NCI-H524 (cell line): ENCODE data around the gene CGNL1.

Experiments used
- DNase-seq, 2 experiments: peaks; one replicate each; lab custom pipeline; 2025; lab: John Stamatoyannopoulos, UW

CGNL1 gene

DNA sequence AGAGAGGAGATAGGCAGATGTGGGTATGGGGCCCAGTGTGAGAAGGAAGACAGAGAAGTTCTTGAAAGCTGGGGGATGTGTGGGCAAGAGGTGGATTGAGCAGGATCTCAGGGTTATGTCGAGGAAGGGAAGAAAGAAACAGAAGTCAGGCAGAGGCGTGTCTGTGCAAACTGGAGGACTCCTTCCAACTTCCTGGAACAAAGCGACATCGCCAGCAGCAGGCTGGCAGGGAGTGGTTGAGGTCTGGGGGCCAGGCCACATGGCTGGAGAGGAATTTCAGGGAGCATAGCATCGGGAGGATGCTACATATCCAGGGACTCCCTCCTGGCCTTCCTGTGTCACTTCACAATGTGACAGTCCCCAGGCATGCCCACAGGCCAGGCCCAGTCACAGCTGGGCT, 172.5 kb downstream of the CGNL1 start:
- no peak for DNase-seq

GRCh38 chr15:57549935-57550334, 173.6 kb downstream of the CGNL1 start:
- DNase-seq: no peak

DNA sequence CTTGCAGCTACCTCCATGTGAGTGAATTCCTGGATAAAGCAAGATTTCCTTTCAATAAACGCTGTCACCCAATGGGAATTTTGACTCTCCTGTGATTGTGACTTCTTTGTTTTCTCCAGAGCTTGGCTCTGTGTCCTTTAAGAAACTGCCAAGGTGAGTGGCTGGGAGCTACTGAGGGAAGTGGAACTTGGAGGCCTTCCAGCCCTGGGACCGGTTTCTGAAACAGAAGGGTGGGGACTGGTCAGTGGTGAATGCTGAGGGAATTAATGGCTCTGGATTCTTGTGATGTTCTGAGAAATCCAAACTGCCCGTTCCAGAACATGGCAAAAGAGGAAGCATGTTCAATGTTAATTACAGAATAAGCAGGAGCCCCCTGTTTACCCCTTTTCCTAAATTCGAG, 174.3 kb downstream of the CGNL1 start:
- no peak for DNase-seq

DNA sequence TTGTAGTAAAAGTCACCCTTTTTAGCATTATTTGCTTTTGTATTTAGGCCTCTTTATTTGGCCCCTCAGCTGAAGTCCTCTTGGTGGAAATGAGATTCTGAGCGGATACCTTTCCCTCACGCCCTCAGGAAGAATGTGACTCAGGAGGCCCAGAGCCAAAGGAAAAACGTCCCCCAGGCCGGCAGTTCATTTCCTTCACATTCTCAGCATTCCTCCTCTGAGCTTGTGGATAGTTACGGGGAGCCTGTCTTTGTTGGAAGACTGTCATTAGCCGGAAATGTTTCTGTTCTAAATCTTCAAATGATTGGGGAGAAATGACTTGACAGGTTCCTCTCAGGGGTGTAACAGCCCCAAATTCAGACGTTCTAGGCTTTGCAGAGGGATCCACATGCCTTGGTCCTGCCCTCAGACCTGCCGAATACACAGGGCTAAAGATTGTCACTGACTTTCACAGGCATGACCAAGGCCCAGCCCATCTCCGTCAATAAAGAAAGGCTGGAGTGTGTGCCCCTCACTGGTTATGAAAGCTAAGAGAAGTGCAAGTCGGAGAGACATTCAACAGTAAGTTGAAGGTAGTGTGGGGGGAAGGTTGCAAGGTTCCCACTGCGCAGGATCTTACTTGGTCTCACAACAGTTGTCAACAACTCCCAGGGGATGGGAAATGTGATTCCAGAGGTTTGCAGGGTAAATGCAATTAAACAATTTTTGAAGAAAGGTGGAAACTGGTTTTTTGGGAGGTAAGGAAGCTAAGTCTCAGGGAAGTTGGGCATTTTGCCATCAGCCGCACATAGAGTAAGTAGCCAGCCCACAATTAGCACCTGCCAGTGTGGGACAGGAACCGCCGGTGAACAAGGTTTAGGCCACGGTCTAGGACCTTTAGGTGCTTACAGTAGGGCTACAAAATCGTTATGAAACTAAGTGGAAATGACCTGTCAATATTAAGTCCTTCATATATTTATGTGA, 175.7 kb downstream of the CGNL1 start:
- DNase-seq: no peak

- DNase-seq: no peak
These were observed 176.5 kb downstream of the CGNL1 start for GRCh38 chr15:57552678-57553334.

DNA sequence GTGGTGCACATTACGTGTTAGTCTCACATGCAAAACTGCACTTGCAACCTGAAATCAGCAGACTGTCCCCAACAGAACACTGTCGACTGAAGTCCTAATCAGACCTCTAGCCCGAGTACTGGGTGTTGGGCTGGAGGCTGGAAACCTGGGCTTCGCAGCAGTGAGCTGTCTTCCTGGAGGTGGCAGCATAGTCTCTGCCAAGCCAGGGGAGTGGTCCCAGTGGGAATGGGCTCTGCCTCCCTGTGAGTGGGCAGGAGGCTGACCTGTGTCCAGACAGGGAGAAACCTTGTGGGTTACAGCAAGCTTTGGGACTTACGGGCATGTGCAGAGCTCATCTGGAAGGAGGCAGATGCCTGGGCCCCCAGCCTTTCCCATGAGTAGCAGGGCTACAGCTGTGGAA, 177.2 kb downstream of the CGNL1 start:
- DNase-seq: peak; percentile 76 to 81

DNA sequence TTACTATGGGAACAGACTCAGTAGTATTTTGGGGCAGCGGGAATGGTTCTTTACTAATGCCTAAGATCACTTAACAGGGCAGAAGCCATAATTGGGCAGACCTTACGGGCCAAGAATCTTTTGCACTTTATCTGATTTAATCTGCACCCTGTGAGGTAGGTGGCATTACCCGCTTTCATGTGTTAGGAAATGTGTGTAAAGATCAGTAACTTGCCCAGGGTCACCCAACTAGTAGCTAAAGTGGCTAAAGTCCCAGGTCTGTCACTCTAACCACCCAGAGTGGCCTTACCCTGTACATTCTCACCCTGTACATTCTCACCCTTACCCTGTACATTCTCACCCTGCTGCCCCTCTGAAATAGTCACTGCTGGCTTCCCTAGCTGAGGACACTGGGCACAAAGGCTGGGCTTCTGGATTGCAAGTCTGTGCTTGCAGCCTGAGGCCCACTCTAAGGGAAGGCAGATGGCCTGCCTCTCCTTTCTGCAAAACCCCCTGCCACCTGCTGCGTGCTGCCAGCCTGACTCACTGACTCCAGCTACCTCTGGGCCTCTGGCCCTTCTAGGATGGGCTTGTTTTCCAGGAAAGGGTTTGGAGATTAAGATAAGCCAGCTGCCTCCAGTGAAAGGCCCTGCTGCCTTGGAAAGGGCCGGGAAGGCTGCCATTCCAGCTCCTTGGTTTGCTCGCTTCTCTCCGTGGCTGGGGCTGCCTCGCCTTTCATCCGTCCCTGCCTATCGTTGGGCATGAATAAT, 177.9 kb downstream of the CGNL1 start:
- peak; percentile 97 to 99 for DNase-seq

GRCh38 chr15:57554812-57555179, 178.5 kb downstream of the CGNL1 start:
- no peak for DNase-seq

DNA sequence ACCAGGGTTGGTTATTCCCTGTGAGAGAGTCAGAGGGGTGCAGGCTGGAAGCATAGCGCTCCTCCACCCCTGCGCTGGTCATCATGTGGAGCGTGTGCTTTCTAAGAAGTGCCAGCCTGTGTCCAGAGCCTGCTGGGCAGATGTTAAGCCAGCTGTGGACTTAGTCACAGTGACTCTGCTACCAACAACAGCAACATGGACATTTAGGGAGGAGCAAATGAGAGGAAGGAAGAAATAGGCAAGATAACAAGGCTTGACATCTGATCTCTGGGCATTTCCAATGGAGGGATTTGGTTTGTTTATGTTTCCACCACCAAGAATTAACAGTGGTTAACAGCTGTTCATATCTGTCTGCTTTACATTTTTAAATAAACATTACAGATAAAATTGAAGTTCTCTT, 179.0 kb downstream of the CGNL1 start:
- peak in 1 of 2 experiments; percentile 77 for DNase-seq

GRCh38 chr15:57556040-57556439, 179.7 kb downstream of the CGNL1 start:
- peak; percentile 61 to 89 for DNase-seq

DNA sequence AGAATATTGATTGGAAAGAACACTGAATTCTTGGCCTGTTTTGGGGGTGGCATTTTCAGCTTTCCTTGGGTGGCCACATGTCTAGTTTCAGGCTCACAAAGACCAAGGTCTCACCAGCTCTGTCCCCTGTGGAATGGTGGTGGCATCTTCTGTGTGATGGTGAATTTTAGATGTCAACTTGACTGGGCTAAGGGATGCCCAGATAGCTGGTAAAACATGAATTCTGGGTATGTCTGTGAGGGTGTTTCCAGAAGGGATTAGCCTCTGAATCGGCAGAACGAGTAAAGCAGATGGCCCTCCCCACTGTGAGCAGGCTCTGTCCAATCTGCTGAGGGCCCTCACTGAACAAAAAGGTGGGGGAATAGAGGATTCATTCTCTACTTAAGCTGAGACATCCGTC, 181.0 kb downstream of the CGNL1 start:
- DNase-seq: peak; percentile 39 to 72

DNA sequence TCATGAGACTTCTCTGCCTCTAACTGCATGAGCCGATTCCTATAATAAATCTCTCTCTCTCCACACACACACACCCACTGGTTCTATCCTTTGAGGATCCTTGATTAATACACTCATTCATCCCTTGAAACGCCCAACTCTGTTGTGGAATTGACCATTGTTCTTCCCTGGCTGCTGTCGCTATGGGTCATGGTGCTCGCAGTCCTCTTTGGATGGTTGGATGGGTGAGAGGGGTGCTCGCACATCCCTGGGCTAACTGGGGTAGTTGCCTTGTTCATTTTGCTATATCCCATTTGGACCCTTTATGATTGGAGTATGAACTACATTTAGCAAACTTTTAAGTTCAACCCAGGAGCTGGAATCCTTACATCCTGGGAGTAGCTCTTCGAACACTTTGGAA, 181.5 kb downstream of the CGNL1 start:
- no peak for DNase-seq

- peak; percentile 61 to 73 for DNase-seq
These were observed 183.6 kb downstream of the CGNL1 start for GRCh38 chr15:57559875-57560274.

DNA sequence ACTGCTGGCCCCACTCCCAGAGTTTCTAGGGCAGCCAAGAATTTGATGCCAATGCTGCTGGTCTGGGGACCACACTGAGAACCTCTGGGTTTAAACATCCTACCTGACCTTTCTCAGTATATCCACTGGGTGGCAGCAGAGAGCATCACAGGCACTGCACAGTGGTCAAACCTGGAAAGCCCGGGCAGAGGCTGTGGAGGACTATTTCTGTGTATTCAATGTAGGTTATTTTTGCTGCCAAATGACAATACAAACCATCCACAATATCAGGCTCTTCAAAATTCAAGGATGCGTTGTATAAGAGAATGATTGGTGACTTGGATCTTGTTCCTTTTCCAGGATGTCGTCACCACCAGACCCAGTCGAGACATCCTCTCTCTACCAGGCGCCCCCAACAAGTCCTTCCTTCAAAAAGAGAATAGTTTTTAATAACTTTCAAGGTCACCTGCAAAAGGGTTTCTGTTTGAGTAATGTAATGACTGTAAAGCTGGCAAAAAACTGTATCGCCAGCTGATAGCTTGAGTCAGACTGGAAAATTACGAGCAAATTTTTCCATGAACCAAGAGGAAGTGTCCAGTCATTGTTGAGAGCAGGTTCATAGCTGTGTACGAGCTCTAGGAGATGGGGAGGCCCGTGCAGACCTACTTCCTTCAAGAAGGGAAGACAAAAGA, 184.9 kb downstream of the CGNL1 start:
- DNase-seq: peak; percentile 54 to 75

DNA sequence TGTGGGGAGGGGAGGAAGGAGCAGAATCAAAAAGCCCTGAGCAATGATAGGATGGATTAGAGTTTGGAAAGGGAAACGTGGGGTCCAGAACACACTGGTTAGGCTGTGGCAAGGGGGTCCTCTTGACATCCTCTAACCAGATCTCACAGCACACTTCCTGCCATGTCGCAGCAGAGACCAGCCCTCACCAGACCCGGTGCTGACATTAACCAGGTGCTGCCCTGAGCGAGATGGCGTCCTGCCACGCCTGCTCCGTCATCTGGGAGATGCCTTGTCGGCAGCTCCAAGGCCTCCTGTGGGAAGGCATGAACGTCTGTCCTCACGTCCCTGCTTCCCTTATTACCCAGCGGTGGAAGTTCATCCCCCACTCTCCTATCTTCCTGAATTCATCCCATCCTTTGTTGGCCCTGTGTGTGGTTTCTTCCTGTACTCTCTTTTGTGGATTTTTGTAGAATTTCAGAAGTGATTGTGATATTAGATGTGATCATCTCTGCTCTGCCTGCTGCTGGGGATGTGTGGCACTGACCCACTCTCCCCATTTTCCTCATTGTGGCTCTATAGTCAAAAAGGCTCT, 186.0 kb downstream of the CGNL1 start:
- no peak for DNase-seq

- DNase-seq: no peak
These were observed 187.1 kb downstream of the CGNL1 start for GRCh38 chr15:57563416-57563815.

DNA sequence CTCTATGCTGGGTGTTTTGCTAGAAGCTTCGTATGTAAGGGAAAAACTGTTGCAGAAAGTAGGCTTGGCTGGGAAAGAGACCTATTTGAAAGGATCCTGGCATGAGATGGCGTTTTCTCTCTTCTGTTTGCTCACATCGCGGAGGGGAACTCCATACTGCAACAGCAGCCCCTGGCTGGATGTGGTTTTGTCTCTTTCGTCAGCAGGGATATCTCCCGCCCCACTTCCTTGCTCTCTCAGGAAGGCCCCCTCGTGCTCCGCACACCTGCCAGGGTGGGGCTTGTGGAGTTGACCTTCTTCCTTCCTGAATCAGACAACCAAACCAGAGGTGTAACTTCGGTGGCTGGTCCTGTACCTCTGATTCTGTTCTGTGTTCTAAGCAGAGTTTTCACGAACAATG, 189.0 kb downstream of the CGNL1 start:
- DNase-seq: no peak

GRCh38 chr15:57566834-57567233, 190.5 kb downstream of the CGNL1 start:
- no peak for DNase-seq

DNA sequence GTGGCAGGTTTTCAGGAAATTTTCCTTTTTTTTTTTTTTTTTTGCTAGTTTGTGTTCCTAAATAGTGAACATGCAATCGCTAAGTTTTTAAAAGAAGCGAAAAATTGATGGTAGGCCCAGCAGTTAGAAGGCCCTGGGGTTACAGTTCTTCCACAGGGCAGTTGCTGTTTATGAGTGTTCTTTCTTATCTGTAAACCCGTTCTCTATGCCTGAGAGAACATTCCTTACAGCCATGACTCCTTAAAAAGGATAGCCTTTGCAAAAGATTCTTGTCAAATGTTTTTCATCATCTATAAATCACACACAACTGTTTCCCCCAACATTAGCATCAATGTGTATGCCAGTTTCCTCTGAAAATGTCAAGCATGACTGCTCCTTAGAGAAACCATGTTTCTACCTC, 191.6 kb downstream of the CGNL1 start:
- no peak for DNase-seq

DNA sequence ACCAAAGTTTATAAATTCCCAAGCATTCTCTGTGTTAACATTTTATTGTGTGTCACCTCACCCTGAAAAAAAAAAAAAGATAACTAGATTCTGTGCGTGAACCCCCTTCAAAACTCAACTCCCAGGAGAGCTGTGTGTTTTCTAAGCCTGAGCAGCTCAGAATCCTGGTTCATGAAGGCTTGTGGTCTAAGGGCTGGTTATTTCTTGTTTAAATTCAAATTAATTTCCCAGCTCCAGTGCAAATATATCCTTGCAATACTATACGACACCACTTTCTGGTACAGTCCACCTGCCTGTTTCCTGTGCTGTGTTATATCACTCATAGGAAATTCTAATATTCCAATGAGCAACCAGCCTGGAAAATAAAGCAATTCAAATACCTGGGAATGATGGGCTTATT, 192.0 kb downstream of the CGNL1 start:
- DNase-seq: no peak

DNA sequence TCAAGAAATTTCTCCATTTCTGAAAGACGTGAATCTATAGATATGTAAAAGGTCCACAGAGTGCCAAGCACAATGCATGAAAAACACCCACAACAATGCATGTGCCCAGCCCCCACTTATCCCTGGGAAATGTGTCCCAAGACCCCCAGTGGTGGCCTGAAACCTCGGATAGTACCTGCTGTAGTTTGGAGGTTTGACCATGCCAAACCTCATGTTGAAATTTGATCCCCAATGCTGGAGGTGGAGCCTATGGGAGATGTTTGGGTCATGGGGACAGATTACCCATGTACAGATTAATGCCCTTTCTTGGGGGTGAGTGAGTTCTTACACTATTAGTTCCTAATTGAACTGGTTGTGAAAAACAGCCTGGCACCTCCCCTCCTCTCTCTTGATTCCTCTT, 194.0 kb downstream of the CGNL1 start:
- DNase-seq: no peak

DNA sequence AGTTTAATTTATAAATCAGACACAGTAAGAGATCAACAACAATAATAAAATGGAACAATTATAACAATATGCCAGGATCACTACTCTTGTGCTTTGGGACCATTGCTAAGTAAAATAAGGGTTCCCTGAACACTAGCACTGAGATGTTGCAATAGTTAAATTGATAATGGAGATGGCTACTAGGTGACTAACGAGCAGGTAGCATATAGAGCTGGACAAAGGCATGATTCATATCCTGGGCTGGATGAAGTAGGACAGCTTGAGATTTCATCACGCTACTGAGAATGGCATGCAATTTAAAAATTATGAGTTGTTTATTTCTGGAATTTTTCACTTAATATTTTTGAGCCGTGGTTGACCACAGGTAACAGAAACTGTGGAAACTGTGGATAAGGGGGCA, 194.7 kb downstream of the CGNL1 start:
- no peak for DNase-seq
